SIG-M5 (cell line): ENCODE data around the gene GPRASP1.
"Not testable (repeated sequence)": the region's sequence is repeated elsewhere in the genome, so short reads cannot be mapped to it uniquely, and the experiment has no call there.

Experiments
- DNase-seq: peaks from one replicate; lab custom pipeline; 2025; lab: John Stamatoyannopoulos, UW

Gene GPRASP1

GRCh38 chrX:102651242-102652011 is at the start of gene GPRASP1:
Gene GPRASP1, plus strand, starts transcription at chrX:102651483. Its CDS starts 2,431 bp downstream, at chrX:102653914.
- no peak for DNase-seq

GRCh38 chrX:102604327-102604726 is 47.0 kb upstream of the GPRASP1 start:
- DNase-seq: no peak

DNA sequence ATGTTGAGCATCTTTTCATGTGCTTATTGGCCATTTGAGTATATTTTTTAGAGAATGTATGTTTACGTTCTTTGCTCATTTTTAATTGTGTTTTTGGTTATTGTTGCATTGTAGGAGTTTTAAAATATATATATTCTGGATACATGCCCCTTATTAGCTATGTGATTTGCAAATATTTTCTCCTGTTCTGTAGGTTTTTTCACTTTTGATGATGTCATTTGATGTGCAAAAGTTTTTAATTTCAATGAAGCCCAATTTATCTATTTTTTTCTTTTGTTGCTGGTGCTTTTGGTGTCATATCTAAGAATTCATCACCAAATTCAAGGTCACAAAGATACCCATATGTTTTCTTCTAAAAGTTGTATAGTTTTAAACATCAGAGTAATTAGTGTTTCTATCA is 45.2 kb upstream of the GPRASP1 start:
- no peak for DNase-seq

DNA sequence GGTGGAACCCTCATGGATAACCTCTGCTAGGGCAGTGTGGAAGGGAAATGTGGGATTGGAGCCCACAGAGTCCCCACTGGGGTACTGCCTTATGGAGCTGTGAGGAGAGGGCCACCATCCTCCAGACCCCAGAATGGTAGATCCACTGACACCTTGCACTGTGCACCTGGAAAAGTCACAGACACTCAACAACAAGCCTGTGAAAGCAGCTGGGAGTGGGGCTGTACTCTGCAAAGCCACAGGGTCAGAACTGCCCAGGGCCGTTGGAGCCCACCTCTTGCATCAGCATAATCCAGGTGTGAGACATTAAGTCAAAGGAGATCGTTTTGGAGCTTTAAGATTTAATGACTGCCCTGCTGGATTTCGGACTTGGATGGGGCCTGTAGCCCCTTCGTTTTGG is 40.4 kb upstream of the GPRASP1 start:
- no peak for DNase-seq

DNA sequence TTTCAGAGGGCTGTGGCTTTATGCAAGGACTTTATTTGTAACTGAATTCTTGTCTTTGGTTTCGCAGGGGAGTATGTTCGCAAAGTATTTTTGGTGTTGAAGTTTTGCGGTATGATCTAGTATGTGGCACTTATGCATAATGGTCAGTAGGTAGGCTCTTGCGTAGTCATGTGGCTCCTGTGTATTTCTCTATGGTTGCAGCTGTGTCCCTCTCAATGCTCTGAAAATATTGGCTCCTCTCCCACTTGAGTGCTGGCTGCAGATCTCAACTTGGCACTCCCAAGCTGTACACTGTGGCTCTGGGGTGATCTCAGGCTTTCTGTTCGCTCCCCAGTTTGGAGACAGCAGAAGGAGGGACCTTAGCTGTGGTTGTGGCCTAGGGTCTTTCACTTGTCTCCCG is 27.2 kb upstream of the GPRASP1 start:
- no peak for DNase-seq

GRCh38 chrX:102627640-102628039 is 23.6 kb upstream of the GPRASP1 start:
- no peak for DNase-seq

DNA sequence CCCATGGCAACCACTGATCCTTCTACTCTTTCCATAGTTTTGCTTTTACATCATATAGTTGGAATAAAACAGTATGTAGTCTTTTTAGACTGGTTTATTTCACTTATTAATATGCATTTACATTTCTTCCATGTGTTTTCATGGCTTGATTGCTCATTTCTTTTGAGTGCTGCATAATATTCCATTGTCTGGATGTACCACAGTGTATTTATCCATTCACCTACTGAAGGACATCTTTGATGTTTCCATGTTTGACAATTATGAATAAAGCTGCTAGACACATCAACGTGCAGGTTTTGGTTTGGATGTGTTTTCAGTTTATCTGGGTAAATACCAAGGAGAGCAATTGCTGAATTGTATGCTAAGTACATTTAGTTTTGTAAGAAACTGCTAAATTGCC is 13.7 kb upstream of the GPRASP1 start:
- no peak for DNase-seq

DNA sequence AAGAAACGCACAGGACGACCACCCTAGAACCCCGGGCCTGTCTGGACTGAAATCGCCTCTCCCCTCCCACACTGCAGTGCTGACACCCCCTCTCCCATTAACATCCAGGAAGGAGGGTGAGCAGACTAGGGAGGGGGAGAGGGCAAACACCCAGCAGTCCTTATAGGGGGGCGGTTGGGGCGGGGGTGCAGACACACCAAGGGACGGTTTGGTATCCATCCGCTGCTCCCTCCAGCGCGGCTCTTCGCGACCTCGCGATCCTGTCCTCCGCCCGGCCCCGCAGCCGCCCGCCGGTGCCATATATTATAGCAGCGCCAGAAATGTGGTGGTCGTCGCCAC is 411 bp upstream of the GPRASP1 start:
- DNase-seq: no peak

- DNase-seq: no peak
Measured at GRCh38 chrX:102652031-102652688, 877 bp downstream of the GPRASP1 start.

DNA sequence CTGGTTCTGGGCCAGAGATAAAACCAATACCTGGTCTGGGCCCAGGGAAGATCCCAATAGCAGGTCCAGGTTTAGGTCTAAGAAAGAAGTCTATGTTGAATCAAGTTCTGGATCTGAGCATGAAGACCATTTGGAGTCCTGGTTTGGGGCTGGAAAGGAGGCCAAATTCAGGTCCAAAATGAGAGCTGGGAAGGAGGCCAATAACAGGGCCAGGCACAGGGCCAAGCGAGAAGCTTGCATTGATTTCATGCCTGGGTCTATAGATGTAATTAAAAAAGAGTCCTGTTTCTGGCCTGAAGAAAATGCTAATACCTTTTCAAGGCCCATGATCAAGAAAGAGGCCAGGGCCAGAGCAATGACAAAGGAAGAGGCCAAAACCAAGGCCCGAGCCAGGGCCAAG is 3.4 kb downstream of the GPRASP1 start:
- no peak for DNase-seq

- no peak for DNase-seq
Measured at GRCh38 chrX:102658556-102658955, 7.3 kb downstream of the GPRASP1 start.

DNA sequence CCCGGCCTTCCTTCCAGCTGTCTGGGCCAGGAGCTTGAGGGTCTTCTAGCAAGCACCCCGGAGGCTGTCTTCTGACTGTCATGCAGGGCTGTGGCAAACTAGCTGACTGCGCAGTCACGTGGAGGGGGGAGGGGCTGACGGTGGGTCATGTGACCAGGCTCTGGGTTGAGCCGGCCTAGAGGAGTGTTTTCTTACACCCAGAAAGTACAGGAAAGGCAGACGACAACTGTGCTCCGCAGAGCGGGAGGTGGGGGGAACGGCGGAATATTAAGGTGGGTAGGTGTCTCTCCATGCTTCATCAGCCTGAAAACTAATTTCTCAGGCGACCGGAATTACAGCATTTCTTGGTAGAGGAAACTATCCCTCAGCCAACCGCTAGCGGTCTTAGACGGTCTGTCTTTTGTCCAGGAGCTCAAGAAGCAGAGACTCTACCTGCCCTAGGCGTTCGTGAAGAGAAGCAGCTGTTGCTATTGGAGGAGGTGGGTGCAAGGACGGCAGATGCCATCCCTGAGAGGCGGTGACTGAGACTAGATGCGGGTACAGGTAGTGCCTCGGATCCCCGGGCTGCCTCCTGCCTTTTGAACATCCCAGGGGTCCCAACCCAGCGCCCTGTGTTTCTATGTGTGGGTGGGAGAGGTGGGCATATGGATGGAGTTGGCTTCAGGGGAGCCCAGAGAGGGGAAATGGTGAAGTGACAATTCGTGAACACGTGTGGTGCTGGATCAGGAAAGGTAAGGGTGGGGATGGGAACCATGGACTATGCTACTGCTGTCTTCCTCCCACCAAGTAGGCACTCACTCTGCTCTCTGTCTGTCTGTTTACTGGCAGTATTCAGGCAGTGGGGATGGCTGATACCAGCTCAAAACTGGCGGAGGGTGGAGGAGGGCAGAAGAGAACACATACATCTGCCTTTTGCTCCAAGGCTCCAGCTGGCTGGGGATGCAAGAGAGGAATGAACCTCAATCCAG is 8.8 kb downstream of the GPRASP1 start:
- DNase-seq: no peak

DNA sequence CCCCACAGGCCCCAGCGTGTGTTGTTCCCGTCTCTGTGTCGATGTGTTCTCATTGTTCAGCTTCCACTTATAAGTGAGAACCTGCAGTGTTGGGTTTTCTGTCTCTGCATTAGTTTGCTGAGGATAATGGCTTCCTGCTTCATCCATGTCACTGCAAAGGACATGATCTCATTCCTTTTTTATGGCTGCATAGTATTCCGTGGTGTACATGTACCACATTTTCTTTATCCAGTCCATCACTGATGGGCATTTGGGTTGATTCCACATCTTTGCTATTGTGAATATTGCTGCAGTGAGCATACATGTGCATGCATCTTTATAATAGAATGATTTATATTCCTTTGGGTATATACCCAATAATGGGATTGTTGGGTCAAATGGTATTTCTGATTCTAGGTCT is 12.5 kb downstream of the GPRASP1 start:
- DNase-seq: not testable (repeated sequence)

GRCh38 chrX:102667034-102667433 is 15.8 kb downstream of the GPRASP1 start:
- DNase-seq: not testable (repeated sequence)

GRCh38 chrX:102669526-102669925 is 18.2 kb downstream of the GPRASP1 start:
- no peak for DNase-seq

DNA sequence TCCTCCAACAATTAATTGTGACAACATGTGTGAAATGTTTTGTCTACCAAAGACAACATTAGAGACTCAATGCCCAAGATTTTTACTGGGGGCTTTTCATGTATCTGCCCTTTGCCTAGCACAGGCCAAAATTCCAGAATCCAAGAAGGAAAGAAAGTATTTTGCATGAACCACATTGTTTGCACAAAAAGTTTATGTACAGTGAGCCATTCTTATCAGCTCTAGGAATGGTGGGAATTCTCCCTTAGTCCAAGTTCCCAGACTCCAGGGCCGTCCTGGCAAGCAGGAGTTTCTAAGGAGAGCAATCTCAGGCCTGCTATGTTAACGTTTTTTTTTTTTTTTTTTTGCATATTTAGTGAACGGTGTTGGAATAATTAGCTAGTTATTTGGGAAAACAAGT is 21.6 kb downstream of the GPRASP1 start:
- DNase-seq: no peak

DNA sequence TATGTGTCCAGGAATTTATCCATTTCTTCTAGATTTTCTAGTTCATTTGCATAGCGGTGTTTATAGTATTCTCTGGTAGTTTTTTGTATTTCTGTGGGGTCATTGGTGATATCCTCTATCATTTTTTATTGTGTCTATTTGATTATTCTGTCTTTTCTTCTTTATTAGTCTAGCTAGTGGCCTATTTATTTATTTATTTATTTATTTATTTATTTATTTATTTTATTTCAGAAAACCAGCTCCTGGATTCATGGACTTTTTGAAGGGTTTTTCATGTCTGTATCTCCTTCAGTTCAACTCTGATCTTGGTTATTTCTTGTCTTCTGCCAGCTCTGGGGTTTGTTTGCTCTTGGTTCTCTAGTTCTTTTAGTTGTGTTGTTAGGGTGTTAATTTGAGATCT is 26.2 kb downstream of the GPRASP1 start:
- DNase-seq: not testable (repeated sequence)

DNA sequence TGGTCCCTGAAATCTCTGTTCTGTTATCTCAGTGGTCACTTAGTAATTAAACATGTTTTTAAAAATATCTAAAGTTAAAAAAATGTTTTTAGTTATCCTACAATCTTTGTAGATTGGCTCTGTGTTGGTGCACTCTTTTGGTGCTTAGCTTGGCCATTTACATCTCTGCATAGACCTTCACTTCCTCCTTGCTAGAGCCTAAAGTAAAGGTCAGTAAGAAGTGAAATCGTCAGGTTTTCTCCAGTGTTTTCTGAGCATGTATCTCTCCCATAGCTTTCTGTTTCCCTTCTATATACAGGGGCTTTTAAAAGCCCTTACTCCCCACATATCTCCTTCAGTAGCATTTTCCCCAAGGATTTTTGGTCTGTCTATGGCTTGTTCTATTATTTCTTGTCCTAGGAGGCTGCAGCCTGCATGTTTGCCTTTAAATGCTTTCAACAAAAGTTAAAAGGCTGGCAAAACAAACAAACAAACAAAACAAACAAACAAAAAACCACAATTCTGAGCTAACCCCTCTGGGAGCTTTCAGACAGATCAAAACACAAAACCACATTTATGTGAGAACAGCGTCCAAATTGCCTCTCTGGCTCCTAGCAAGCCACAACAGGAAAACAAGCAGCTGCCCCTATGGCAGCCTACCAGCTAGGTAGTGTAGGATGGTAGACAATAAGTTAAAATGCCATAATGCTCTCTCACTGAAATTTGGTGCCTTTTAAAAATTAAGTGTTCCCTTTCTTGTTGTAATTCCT is 33.7 kb downstream of the GPRASP1 start:
- DNase-seq: no peak

DNA sequence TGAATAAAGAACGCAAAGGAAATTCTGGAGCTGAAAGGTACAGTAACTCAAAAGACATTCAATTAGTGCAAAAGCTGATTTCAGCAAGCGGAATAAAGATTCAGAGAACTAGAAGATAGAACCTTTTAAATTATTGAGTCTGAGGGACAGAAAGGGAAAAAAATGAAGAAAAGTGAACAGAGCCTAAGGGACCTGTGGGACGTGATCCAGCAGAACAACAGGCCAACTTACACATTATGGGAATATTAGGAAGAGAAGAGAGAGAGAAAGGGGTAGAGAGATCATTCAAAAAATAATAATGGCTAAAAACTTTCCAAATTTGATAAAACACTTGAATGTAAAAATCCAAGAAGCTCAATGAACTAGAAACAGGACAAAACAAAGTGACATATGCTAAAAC is 43.5 kb downstream of the GPRASP1 start:
- DNase-seq: no peak

DNA sequence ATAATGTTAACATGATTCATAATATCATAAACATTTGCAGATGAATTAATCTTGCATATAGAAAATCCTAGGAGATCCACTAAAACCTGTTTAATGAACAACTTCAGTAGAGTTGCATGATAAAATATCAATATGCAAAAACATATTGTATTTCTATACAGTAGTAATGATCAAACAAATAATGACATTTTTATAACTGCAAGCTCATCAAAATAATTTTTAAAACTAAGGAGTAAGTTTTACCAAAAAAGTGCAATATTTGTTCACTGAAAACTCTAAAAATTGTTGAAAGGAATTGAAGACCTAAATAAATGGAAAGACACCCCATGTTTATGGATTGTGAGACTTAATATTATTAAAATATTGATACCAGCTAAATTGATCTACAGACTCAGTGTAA is 45.0 kb downstream of the GPRASP1 start:
- DNase-seq: no peak

- DNase-seq: no peak
Measured at GRCh38 chrX:102697494-102697893, 46.2 kb downstream of the GPRASP1 start.
